IMR-90 (cell line): ENCODE measurements around the gene ELMO1. TPM values are rescaled to one million over a fixed set of nuclear protein-coding genes. Genes with fewer than 3 reads are reported as not detected.

Experiments
- ATAC-seq: fragments of 200-7000 bp; cut with Tn5 transposase; 2 replicates; pipeline ENCODE4 v1.9.1; 2020; ENCODE audit warnings: low read depth, mild to moderate bottlenecking, moderate library complexity
- BruUV-seq: library from RNA; stranded (reverse); fragments of 400-500 nt; replicated peaks from 2 replicates; lab custom pipeline; 2021; lab: Mats Ljungman, UMichigan
- CTCF ChIA-PET: fragments of 300-600 bp; formaldehyde crosslinking; extraction: SDS; loops from one replicate; lab custom pipeline; 2021; ENCODE audit warnings: antibody characterized with exemption; lab: Yijun Ruan, JAX
- POLR2A ChIA-PET: fragments of 300-600 bp; sonication (Branson Sonifier 250); formaldehyde crosslinking; loops from one replicate; lab custom pipeline; 2022; ENCODE audit warnings: antibody characterized with exemption; ENCODE audit not compliant: unreplicated experiment; lab: Charles Lee
- DNase-seq: peaks from one replicate; pipeline ENCODE4 v3.0.0; 2013
- H2AFZ ChIP-seq: replicated peaks from 2 replicates; pipeline ENCODE3; 2013; ENCODE audit warnings: low read length, mild to moderate bottlenecking; ENCODE audit not compliant: poor library complexity
- H2AK5ac ChIP-seq: 2 replicates; pipeline ENCODE4 v1.6.1; 2013; ENCODE audit warnings: low read depth, low read length, inconsistent platforms
- H2AK9ac ChIP-seq: replicated peaks from 2 replicates; pipeline ENCODE3; 2013; ENCODE audit warnings: mild to moderate bottlenecking, low read depth, low read length, moderate library complexity; ENCODE audit not compliant: poor library complexity
- H2BK120ac ChIP-seq: 2 replicates; pipeline ENCODE4 v1.6.1; 2013; ENCODE audit warnings: low read depth, low read length, inconsistent platforms
- H2BK15ac ChIP-seq: 3 replicates; pipeline ENCODE4 v1.6.1; 2013; ENCODE audit warnings: low read depth, low read length, inconsistent platforms
- H2BK20ac ChIP-seq: 2 replicates; pipeline ENCODE4 v1.6.1; 2013; ENCODE audit warnings: low read depth, mild to moderate bottlenecking, inconsistent platforms, low read length, moderate library complexity
- H2BK5ac ChIP-seq: 2 replicates; pipeline ENCODE4 v1.6.1; 2013; ENCODE audit warnings: mild to moderate bottlenecking, low read depth, low read length, inconsistent platforms; ENCODE audit not compliant: poor library complexity, severe bottlenecking
- H3K14ac ChIP-seq: replicated peaks from 2 replicates; pipeline ENCODE4 v1.6.1; 2013; ENCODE audit warnings: low read depth, low read length, inconsistent platforms
- H3K18ac ChIP-seq: 2 replicates; pipeline ENCODE4 v1.6.1; 2013; ENCODE audit warnings: low read depth, low read length, control low read depth
- H3K23ac ChIP-seq: 2 replicates; pipeline ENCODE4 v1.6.1; 2013; ENCODE audit warnings: low read depth, low read length, inconsistent platforms
- H3K27ac ChIP-seq: 2 replicates; pipeline ENCODE4 v1.5.1; 2013; ENCODE audit warnings: mild to moderate bottlenecking, control low read depth, low read length; ENCODE audit not compliant: insufficient read depth
- H3K27me3 ChIP-seq: 2 replicates; pipeline ENCODE4 v1.6.1; 2013; ENCODE audit warnings: low read length; ENCODE audit not compliant: control insufficient read depth, insufficient read depth
- H3K36me3 ChIP-seq: 2 replicates; pipeline ENCODE4 v1.6.1; 2013; ENCODE audit warnings: low read length, mixed read lengths; ENCODE audit not compliant: control insufficient read depth, insufficient read depth
- H3K4ac ChIP-seq: 2 replicates; pipeline ENCODE4 v1.6.1; 2013; ENCODE audit warnings: low read depth, low read length, inconsistent platforms
- H3K4me1 ChIP-seq: 2 replicates; pipeline ENCODE4 v1.6.1; 2013; ENCODE audit warnings: low read length, mixed read lengths; ENCODE audit not compliant: control insufficient read depth, insufficient read depth
- H3K4me2 ChIP-seq: 2 replicates; pipeline ENCODE4 v1.6.1; 2013; ENCODE audit warnings: low read depth, mild to moderate bottlenecking, control low read depth, low read length, moderate library complexity
- H3K4me3 ChIP-seq: 2 replicates; pipeline ENCODE4 v1.5.1; 2013; ENCODE audit warnings: low read depth, mild to moderate bottlenecking, control low read depth, low read length, moderate library complexity; ENCODE audit not compliant: insufficient read depth
- H3K56ac ChIP-seq: 2 replicates; pipeline ENCODE4 v1.6.1; 2013; ENCODE audit warnings: low read length, inconsistent platforms; ENCODE audit not compliant: insufficient read depth; ENCODE audit errors: extremely low read depth
- H3K79me1 ChIP-seq, 2 experiments: 2 replicates each; pipeline ENCODE4 v1.6.1; 2013; ENCODE audit warnings: low read length in 2 of 2, inconsistent platforms in 1 of 2, low read depth in 1 of 2
- H3K9ac ChIP-seq: 2 replicates; pipeline ENCODE4 v1.6.1; 2013; ENCODE audit warnings: low read depth, low read length, control low read depth
- H3K9me1 ChIP-seq: 2 replicates; pipeline ENCODE4 v1.6.1; 2013; ENCODE audit warnings: low read length, inconsistent platforms; ENCODE audit not compliant: insufficient read depth
- H3K9me3 ChIP-seq: 2 replicates; pipeline ENCODE4 v1.6.1; 2013; ENCODE audit warnings: low read length; ENCODE audit not compliant: control insufficient read depth, insufficient read depth
- H4K20me1 ChIP-seq: 2 replicates; pipeline ENCODE4 v1.6.1; 2013; ENCODE audit warnings: low read length, inconsistent platforms; ENCODE audit not compliant: insufficient read depth
- H4K5ac ChIP-seq: 2 replicates; pipeline ENCODE4 v1.6.1; 2013; ENCODE audit warnings: mild to moderate bottlenecking, low read depth, low read length, control low read depth
- H4K8ac ChIP-seq, 2 experiments: 2 replicates each; pipeline ENCODE4 v1.6.1; 2013; ENCODE audit warnings: low read depth in 2 of 2, low read length in 2 of 2, control low read depth in 1 of 2, inconsistent platforms in 1 of 2
- H4K91ac ChIP-seq: 2 replicates; pipeline ENCODE4 v1.6.1; 2013; ENCODE audit warnings: low read depth, low read length, inconsistent platforms; ENCODE audit not compliant: insufficient read depth
- BHLHE40 ChIP-seq: fragments of 150-350 bp; IDR thresholded peaks from 2 replicates; pipeline ENCODE4 v1.6.1; 2016; ENCODE audit warnings: mild to moderate bottlenecking, low read depth, low read length
- CEBPB ChIP-seq: IDR thresholded peaks from 2 replicates; pipeline ENCODE4 v1.6.1; 2012; ENCODE audit warnings: low read depth, low read length, improper control_type of control experiment
- CHD1 ChIP-seq: IDR thresholded peaks from 2 replicates; pipeline ENCODE4 v1.6.1; 2012; ENCODE audit warnings: low read depth, low read length, improper control_type of control experiment
- FOS ChIP-seq: fragments of 150-350 bp; IDR thresholded peaks from 2 replicates; pipeline ENCODE4 v1.6.1; 2016; ENCODE audit warnings: low read depth, low read length
- MAFK ChIP-seq: IDR thresholded peaks from 2 replicates; pipeline ENCODE4 v1.6.1; 2012; ENCODE audit warnings: low read depth, low read length, improper control_type of control experiment
- MXI1 ChIP-seq: IDR thresholded peaks from 2 replicates; pipeline ENCODE4 v1.6.1; 2012; ENCODE audit warnings: low read depth, mild to moderate bottlenecking, low read length, moderate library complexity, borderline replicate concordance
- NFE2L2 ChIP-seq: fragments of 150-350 bp; IDR thresholded peaks from 2 replicates; pipeline ENCODE4 v1.6.1; 2016; ENCODE audit warnings: low read depth, mild to moderate bottlenecking, low read length
- POLR2A ChIP-seq: IDR thresholded peaks from 2 replicates; pipeline ENCODE4 v1.6.1; 2012; ENCODE audit warnings: mild to moderate bottlenecking, low read depth, low read length
- RAD21 ChIP-seq: IDR thresholded peaks from 2 replicates; pipeline ENCODE4 v1.6.1; 2012; ENCODE audit warnings: low read length, improper control_type of control experiment
- RCOR1 ChIP-seq: IDR thresholded peaks from 2 replicates; pipeline ENCODE4 v1.6.1; 2012; ENCODE audit warnings: mild to moderate bottlenecking, low read length, improper control_type of control experiment; ENCODE audit not compliant: insufficient replicate concordance
- RFX5 ChIP-seq: IDR thresholded peaks from 2 replicates; pipeline ENCODE4 v1.8.0; 2012; ENCODE audit warnings: low read depth, mild to moderate bottlenecking, low read length, moderate library complexity
- SMC3 ChIP-seq: fragments of 150-350 bp; IDR thresholded peaks from 2 replicates; pipeline ENCODE4 v1.6.1; 2016; ENCODE audit warnings: low read depth, mild to moderate bottlenecking, antibody characterized with exemption, low read length, moderate library complexity
- USF2 ChIP-seq: fragments of 150-350 bp; IDR thresholded peaks from 2 replicates; pipeline ENCODE4 v1.6.1; 2017; ENCODE audit warnings: mild to moderate bottlenecking, antibody characterized with exemption, low read length, low read depth
- WGBS, 2 experiments: methylation state at CpG; one replicate each; pipeline versions ENCODE4 v1.1.5 to v1.1.7; 2013; ENCODE audit warnings: missing lambda C conversion rate in 2 of 2; ENCODE audit not compliant: insufficient read length in 1 of 2; ENCODE audit errors: extremely low coverage in 2 of 2; 5-methylcytosine and 5-hydroxymethylcytosine counted together
- dilution Hi-C: fragments of 300-500 bp; cut with HindIII; formaldehyde crosslinking; loops from one replicate; pipeline ENCODE4 v1.14.3; 2018; ENCODE audit warnings: low sequenced_read_pairs; ENCODE audit not compliant: unreplicated experiment
- in situ Hi-C: fragments of 300-500 bp; cut with MboI; formaldehyde crosslinking; loops from 3 replicates; pipeline ENCODE4 v1.14.3; 2019; ENCODE audit warnings: low sequenced_read_pairs, inconsistent platforms, mixed read lengths
- intact Hi-C: fragments of 100-400 bp; cut with micrococcal nuclease; formaldehyde crosslinking; loops from 2 replicates; pipeline ENCODE4 v1.10.0; 2022
- polyA plus RNA-seq, 3 experiments: library from polyadenylated mRNA; depleted of rRNA; stranded (reverse); fragments of >200 nt; gene quantifications; 2 replicates each; pipeline ENCODE4 v1.2.3, GENCODE V29; 2012; ENCODE audit warnings: low replicate concordance in 1 of 3
- total RNA-seq: library from RNA; depleted of rRNA; stranded (reverse); fragments of >200 nt; gene quantifications from 2 replicates; pipeline ENCODE4 v1.2.3, GENCODE V29; 2012
- TF ChIP-seq, protein P1 (sequence below): conservative IDR thresholded peaks from 2 replicates; pipeline ENCODE4 v1.5.1; 2012; ENCODE audit warnings: mild to moderate bottlenecking, low read depth, low read length, improper control_type of control experiment

Gene ELMO1
- total and polyA plus RNA-seq, 2 of the 4 experiments (the other 2 are of a cell fraction) = 0.03 TPM; not detected in 1

DNA sequence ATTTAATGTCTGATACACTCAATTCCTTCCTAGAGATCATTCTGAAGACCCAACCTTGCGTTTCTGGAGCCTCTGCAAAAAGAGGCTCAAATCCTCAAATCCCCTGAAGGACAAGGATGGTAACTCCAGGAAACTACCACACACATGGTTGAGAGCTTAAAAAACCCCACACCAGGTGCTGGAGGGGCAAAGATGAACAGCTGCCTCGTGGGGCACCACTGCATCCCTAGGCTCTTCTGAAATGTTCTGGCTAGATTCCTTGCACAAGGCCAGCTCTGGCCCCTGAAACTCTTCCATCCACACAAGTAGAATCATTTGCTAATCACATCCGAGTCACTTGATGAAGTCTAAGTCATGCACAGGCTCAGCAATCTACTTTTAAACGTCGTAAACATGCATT is 286.6 kb downstream of the ELMO1 start:
- 0% methylated on average over 1 of the region's 5 CpGs; no CpG with 5 or more reads in 1 of the 2 experiments for WGBS, 2 experiments
- Histone ChIP-seq H2AK5ac (no peak overlapping the region), H2BK15ac (no peak overlapping the region), H2BK120ac (no peak overlapping the region), H4K5ac (no peak overlapping the region), H3K9me1 (no peaks in the 10 kb centered on the region), H3K18ac (no peak overlapping the region), H3K4me2 (no peak overlapping the region), H3K4me1 (no peaks in the 10 kb centered on the region), H3K14ac (no peak overlapping the region), H4K91ac (no peak overlapping the region), H3K27ac (no peak overlapping the region), H3K36me3 (no peaks in the 10 kb centered on the region), H3K79me1 (no peaks in the 10 kb centered on the region), H3K9ac (no peak overlapping the region), H2BK20ac (no peak overlapping the region), H2AK9ac (no peak overlapping the region), H2BK5ac (no peak overlapping the region), H3K56ac (no peak overlapping the region), H3K27me3 (no peaks in the 10 kb centered on the region), H3K4me3 (no peak overlapping the region), H4K8ac (no peak overlapping the region), H3K23ac (no peak overlapping the region), H3K9me3 (no peaks in the 10 kb centered on the region), H3K4ac (no peak overlapping the region), H4K20me1 (no peaks in the 10 kb centered on the region), H2AFZ (no peak overlapping the region)
- in situ Hi-C loops = no loop called here
- TF ChIP-seq FOS (no peak), USF2 (no peak), POLR2A (no peak), CHD1 (no peak), BHLHE40 (no peak), RFX5 (no peak), NFE2L2 (no peak), RCOR1 (no peak), MXI1 (no peak), MAFK (no peak), CEBPB (no peak), RAD21 (no peak), SMC3 (no peak)
- TF ChIP-seq, protein P1, sequence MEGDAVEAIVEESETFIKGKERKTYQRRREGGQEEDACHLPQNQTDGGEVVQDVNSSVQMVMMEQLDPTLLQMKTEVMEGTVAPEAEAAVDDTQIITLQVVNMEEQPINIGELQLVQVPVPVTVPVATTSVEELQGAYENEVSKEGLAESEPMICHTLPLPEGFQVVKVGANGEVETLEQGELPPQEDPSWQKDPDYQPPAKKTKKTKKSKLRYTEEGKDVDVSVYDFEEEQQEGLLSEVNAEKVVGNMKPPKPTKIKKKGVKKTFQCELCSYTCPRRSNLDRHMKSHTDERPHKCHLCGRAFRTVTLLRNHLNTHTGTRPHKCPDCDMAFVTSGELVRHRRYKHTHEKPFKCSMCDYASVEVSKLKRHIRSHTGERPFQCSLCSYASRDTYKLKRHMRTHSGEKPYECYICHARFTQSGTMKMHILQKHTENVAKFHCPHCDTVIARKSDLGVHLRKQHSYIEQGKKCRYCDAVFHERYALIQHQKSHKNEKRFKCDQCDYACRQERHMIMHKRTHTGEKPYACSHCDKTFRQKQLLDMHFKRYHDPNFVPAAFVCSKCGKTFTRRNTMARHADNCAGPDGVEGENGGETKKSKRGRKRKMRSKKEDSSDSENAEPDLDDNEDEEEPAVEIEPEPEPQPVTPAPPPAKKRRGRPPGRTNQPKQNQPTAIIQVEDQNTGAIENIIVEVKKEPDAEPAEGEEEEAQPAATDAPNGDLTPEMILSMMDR = no peak
- ATAC-seq (no peak), DNase-seq (no peak)
- ChIA-PET CTCF (no interaction called here), POLR2A (no interaction called here)
- intact Hi-C loops = no loop called here
- dilution Hi-C loops = no loop called here
- BruUV-seq = no TSS peak
